ENCODE measurements around the gene ART1.

Gene ART1

DNA sequence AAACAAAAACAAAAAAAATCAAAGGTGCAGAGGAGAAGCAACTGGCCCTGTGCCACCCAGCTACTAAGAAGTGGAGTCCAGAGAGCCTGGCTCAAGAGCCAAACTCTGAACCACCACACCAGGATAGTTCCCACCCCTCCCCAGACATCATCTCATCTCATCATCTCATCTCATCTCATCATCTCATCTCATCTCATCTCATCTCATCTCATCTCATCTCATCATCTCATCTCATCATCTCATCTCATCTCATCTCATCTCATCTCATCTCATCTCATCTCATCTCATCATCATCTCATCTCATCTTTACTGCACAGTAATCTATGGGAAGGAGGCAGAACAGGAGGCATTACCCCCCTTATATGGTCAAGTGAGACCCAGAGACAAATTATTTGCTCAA lies 17.9 kb downstream of the ART1 start:
- TF ChIP-seq ZFX (IDR thresholded peaks at IDR 0.05; ENCODE audit: borderline replicate concordance) = no peak
- TF ChIP-seq, protein P1, sequence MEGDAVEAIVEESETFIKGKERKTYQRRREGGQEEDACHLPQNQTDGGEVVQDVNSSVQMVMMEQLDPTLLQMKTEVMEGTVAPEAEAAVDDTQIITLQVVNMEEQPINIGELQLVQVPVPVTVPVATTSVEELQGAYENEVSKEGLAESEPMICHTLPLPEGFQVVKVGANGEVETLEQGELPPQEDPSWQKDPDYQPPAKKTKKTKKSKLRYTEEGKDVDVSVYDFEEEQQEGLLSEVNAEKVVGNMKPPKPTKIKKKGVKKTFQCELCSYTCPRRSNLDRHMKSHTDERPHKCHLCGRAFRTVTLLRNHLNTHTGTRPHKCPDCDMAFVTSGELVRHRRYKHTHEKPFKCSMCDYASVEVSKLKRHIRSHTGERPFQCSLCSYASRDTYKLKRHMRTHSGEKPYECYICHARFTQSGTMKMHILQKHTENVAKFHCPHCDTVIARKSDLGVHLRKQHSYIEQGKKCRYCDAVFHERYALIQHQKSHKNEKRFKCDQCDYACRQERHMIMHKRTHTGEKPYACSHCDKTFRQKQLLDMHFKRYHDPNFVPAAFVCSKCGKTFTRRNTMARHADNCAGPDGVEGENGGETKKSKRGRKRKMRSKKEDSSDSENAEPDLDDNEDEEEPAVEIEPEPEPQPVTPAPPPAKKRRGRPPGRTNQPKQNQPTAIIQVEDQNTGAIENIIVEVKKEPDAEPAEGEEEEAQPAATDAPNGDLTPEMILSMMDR (IDR thresholded peaks at IDR 0.05) = no peak
- no peak overlapping the region for H3K27ac ChIP-seq

DNA sequence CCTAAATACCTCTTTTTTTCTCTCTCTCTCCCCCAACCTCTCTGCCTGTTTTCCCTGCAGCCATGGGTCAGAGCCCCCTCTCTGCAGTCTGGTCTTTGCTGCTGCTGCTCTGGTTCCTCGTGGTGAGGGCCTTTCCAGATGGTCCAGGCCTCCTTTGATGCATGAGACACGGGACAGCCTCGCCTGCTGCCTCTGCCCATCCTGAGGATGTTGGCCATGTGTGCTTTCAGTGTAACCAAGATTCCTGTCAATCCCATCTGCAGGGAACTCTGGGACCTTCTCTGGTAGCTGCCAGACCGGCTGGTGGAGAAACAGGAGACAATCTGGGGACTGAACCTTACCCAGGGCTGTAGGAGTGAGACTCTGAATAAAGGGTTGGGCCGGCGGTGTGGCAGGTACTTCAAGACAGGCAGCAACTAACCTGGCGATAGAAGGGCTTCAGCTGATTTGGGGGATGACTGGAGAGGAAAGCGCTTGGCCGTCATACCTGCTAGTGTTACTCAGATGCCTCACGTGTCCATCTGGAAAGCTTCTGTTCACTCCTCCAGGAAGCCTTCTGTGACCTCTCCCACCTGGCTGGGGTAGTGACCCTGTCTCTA lies 19.2 kb downstream of the ART1 start:
- TF ChIP-seq ZFX (IDR thresholded peaks at IDR 0.05; ENCODE audit: borderline replicate concordance) = no peak
- TF ChIP-seq, protein P1 (IDR thresholded peaks at IDR 0.05) = no peak
- no peak overlapping the region for H3K27ac ChIP-seq

DNA sequence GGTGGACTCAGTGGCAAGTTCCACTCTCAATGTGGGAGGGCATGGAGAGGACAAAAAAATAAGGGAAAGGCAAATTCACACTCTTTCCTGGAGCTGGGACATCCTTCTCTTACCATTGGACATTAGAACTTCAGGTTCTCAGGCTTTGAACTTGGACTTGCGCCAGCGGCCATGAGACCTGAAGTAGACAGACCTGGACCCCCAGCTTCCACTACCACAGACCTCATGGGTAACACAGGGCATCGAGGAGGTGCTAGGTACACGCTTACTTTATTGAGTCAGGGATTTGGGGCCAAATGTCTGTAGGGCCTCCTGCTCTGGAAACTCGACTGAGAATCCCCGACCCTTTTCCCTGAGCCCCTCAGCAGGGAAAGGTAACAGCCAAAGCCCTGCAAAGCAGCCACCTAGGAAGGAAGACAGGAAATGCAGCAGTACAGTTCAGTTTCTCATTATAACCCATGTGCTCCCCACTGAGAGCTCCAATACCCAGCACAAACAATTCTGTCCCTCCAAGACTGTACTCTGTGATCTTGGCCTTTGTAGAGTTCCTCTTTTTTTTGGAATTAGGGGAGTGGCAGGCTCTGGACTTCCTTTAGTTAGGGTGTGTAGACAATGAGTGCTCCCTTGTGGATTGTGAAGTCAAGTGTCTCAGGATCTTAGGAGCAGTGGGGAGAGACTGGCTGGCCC lies 20.6 kb downstream of the ART1 start:
- TF ChIP-seq ZFX (IDR thresholded peaks at IDR 0.05; ENCODE audit: borderline replicate concordance) = no peak
- TF ChIP-seq, protein P1 (IDR thresholded peaks at IDR 0.05) = no peak
- no peak overlapping the region for H3K27ac ChIP-seq

DNA sequence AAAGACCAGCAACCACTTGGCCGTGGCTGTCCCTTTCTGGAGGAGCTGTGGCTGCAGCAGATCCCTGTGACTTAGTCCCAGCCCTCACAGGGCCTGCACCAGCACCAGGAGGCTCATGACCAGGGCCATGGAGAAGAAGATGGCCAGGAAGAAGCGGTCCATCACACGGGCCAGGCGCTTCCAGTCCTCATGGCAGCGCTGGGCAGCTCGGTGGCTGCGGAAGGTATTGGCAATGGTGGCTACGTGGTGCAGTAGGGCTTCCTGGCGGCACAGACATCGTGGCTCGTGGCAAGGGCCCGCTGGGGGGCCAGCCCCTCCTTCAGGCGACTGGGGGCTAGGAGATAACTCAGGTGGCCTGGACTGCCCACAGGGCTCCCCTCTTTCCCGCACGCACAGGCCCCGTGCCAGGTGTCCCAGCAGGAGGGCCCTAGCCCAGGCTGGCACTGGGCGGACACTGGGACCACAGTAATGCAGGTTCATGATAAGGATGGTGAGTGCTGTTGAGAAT lies 21.1 kb downstream of the ART1 start:
- no peak for TF ChIP-seq ZFX (IDR thresholded peaks at IDR 0.05; ENCODE audit: borderline replicate concordance)
- TF ChIP-seq, protein P1 (IDR thresholded peaks at IDR 0.05) = no peak

DNA sequence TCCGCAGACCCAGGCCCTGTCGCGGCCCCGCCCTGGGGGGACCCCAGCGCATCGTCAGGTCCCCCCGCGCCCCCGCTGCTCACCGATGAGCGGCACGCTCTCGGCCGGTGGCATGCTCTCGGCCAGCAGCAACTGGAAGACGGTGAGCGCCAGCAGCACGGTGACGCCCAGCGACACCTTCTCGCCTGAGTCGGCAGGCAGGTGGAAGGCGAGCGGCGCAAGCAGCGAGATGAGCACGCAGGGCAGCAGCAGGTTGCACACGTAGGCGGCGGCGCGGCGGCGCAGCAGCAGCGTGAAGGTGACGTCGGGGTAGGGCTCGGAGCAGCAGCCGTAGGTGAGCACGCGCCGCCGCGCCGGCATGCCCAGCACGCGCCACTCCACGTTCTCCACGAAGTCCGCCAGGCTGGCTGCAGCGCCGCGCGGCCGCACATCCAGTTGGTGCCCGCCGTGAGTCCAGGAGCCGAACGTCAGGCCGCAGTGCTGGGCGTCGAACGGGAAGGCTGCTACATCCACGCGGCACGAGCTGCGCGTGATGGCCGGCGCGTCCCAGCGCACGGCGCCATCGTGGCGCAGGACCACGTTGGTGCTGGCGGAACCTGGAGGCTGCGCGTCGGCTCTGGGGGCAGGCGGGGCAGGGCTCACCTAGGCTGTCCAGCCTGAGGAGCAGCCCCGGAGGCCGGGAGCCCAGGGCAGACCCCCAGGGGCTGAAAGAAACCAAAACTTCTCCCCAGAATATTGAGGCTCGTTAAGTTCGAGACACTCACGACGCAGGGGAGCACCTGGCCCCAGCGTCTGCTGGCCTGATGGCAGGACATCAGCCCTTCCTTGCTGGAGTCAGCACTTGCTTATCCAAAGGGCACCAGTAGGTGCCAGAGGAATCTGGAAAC lies 22.5 kb downstream of the ART1 start:
- H3K27ac ChIP-seq = no peak overlapping the region
- TF ChIP-seq, protein P1 (IDR thresholded peaks at IDR 0.05) = no peak
- no peak for TF ChIP-seq ZFX (IDR thresholded peaks at IDR 0.05; ENCODE audit: borderline replicate concordance)

More for the DNA sequence above, 21.1 kb downstream of the ART1 start:
- no peak overlapping the region for H3K27ac ChIP-seq

- H3K27ac ChIP-seq = no peak overlapping the region
- no peak for TF ChIP-seq ZFX (IDR thresholded peaks at IDR 0.05; ENCODE audit: borderline replicate concordance)
- TF ChIP-seq, protein P1 (IDR thresholded peaks at IDR 0.05) = no peak
Measured at GRCh38 chr11:3669128-3669527, 24.2 kb downstream of the ART1 start.
